ENCODE data around the gene IL1R2.

Gene IL1R2

DNA sequence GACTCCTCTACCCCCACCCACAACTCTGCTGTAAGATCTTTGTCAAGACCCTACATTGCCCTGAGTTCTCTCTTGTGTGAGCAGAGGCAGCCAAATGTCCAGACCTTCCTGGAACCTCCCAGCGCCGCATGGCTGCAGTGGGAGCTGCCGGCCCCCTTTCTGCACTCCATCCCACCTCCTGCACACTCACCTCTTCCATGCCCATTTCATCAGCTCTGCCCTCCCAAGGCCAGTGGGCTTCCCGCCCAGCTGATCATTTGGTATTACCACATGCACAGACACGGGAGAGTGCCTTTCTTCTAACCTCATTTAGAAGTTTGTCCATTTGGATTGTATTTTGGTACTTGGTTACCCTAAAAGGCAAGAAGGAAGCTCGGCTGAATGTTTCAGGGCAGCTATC, 2.0 kb downstream of the IL1R2 start:
- DNase-seq (ENCODE audit: low spot score), result no peak
- TF ChIP-seq, protein P1, sequence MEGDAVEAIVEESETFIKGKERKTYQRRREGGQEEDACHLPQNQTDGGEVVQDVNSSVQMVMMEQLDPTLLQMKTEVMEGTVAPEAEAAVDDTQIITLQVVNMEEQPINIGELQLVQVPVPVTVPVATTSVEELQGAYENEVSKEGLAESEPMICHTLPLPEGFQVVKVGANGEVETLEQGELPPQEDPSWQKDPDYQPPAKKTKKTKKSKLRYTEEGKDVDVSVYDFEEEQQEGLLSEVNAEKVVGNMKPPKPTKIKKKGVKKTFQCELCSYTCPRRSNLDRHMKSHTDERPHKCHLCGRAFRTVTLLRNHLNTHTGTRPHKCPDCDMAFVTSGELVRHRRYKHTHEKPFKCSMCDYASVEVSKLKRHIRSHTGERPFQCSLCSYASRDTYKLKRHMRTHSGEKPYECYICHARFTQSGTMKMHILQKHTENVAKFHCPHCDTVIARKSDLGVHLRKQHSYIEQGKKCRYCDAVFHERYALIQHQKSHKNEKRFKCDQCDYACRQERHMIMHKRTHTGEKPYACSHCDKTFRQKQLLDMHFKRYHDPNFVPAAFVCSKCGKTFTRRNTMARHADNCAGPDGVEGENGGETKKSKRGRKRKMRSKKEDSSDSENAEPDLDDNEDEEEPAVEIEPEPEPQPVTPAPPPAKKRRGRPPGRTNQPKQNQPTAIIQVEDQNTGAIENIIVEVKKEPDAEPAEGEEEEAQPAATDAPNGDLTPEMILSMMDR (IDR thresholded peaks at IDR 0.05; ENCODE audit: borderline replicate concordance, control extremely low read depth, extremely low read depth, insufficient read depth, missing control alignments), result no peak
- in situ Hi-C loops (cut with MboI; ENCODE audit: low sequenced_read_pairs, unreplicated experiment), result no loop called here

DNA sequence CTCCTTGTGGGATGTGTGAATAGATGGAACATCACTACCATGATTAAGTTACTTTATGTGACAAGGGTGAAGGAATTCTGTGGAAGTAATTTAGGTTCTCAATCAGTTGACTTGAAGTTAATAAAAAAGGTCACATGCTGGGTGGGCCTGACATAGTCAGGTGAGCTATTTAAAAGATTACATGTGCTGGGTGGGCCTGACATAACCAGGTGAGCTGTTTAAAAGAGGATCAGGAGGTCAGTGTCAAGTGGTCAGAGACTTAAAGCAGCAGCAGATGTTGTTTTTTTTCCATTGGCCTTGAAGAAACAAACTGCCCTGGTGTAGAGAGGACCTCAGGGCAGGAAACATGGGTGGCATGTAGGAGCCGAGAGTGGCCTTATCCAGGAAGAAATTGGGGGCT, 3.3 kb downstream of the IL1R2 start:
- TF ChIP-seq, protein P1 (IDR thresholded peaks at IDR 0.05; ENCODE audit: borderline replicate concordance, control extremely low read depth, extremely low read depth, insufficient read depth, missing control alignments), result no peak
- in situ Hi-C loops (cut with MboI; ENCODE audit: low sequenced_read_pairs, unreplicated experiment), result no loop called here
- DNase-seq (ENCODE audit: low spot score), result no peak

- no peak for DNase-seq (ENCODE audit: low spot score)
- TF ChIP-seq, protein P1 (IDR thresholded peaks at IDR 0.05; ENCODE audit: borderline replicate concordance, control extremely low read depth, extremely low read depth, insufficient read depth, missing control alignments), result no peak
Observed at GRCh38 chr2:101995804-101996203, 4.0 kb downstream of the IL1R2 start.

DNA sequence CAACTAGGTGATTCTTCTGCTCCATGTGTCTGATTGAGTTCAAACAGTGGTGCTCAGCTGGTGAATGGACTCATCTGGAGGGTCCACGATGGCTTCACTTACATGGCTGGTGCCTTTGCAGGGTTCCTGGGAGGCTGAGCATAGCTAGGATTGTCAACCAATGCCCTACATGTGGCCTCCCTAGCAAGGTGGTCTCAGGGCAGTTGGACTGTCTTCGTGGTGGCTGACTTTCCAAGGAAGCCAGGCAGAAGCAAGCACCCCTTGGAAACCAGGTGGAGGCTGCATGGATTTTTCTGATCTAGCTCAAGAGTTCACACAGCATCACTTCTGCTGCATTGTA, 6.8 kb downstream of the IL1R2 start:
- in situ Hi-C loops (cut with MboI; ENCODE audit: low sequenced_read_pairs, unreplicated experiment), result no loop called here
- no peak for DNase-seq (ENCODE audit: low spot score)
- TF ChIP-seq, protein P1 (IDR thresholded peaks at IDR 0.05; ENCODE audit: borderline replicate concordance, control extremely low read depth, extremely low read depth, insufficient read depth, missing control alignments), result no peak

More at GRCh38 chr2:101995804-101996203, 4.0 kb downstream of the IL1R2 start:
- in situ Hi-C loops (cut with MboI; ENCODE audit: low sequenced_read_pairs, unreplicated experiment), result no loop called here

DNA sequence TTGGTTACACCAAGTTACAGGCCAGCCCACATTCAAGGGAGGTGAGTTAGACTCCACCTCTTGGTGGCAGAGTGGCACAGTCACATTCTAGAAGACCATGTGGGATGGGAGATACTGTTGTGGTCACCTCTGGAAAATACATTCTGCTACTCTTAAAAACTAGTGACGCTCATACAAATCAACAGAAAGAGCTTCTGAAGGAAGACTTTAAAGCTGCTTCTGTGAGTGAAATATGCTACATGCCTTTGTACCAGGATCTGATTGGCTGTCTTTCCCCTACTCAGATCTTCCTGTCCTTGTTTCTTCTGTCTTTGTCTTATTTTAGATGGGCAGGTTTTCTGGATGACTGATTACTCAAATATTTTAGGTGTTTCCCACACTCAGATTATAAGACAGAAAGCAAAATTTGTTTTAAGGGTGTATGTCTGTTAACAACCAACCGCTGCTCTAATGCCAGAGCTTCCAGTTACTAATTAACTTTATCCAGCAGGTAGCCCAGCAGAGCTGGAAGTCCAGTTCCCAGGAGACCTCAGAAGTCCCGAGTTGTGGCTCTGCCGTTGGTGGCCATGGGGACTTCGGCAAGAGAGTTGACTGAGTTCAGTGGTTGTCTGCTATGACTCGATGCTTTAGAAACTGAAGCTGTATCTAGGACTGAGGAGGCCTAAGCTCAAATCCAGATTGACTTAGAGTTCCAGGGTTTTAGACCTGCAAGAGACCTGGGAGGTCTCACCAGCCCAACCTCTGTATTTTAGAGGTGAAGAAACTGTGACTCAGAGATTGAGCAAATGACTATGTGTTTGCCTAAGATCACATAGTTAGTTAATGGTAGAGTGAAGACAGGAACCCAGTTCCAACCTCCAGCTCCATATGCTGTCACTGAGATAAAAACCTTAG, 7.4 kb downstream of the IL1R2 start:
- TF ChIP-seq, protein P1 (IDR thresholded peaks at IDR 0.05; ENCODE audit: borderline replicate concordance, control extremely low read depth, extremely low read depth, insufficient read depth, missing control alignments), result no peak
- in situ Hi-C loops (cut with MboI; ENCODE audit: low sequenced_read_pairs, unreplicated experiment), result no loop called here

GRCh38 chr2:102000012-102000411, 8.3 kb downstream of the IL1R2 start:
- DNase-seq (ENCODE audit: low spot score), result no peak
- TF ChIP-seq, protein P1 (IDR thresholded peaks at IDR 0.05; ENCODE audit: borderline replicate concordance, control extremely low read depth, extremely low read depth, insufficient read depth, missing control alignments), result no peak
- in situ Hi-C loops (cut with MboI; ENCODE audit: low sequenced_read_pairs, unreplicated experiment), result no loop called here

More for the DNA sequence above, 7.4 kb downstream of the IL1R2 start:
- no peak for DNase-seq (ENCODE audit: low spot score)

All from GM13976 (cell line).